HL-60 (cell line): ENCODE results near the gene CACNA1C.

ENCODE experiments used
- DNase-seq, 2 experiments: peaks; one replicate each; pipeline ENCODE4 v3.0.0-alpha.2; 2010 to 2020; ENCODE audit warnings: low read depth in 1 of 2, low spot score in 1 of 2
- H3K27ac ChIP-seq: fragments of 250-450 bp; sonication (Bioruptor Pico); replicated peaks from 2 replicates; pipeline ENCODE4 v1.5.1; 2020; ENCODE audit warnings: mild to moderate bottlenecking, moderate library complexity
- H3K27me3 ChIP-seq: fragments of 250-450 bp; sonication (Bioruptor Pico); 2 replicates; pipeline ENCODE4 v1.5.1; 2021; ENCODE audit warnings: mild to moderate bottlenecking, moderate library complexity; ENCODE audit not compliant: insufficient read depth, poor library complexity, severe bottlenecking
- H3K4me3 ChIP-seq: replicated peaks from 2 replicates; pipeline ENCODE4 v1.5.1; 2011; ENCODE audit warnings: mild to moderate bottlenecking, control low read depth, low read length; ENCODE audit not compliant: insufficient read depth
- GABPA ChIP-seq: IDR thresholded peaks from 2 replicates; pipeline ENCODE4 v1.6.1; 2012; ENCODE audit warnings: low read depth
- POLR2AphosphoS5 ChIP-seq: IDR thresholded peaks from 2 replicates; pipeline ENCODE4 v1.6.1; 2012; ENCODE audit warnings: low read depth
- SPI1 ChIP-seq: IDR thresholded peaks from 2 replicates; pipeline ENCODE4 v1.6.1; 2012; ENCODE audit warnings: low read depth, mild to moderate bottlenecking, borderline replicate concordance
- TF ChIP-seq, protein P1 (sequence below): IDR thresholded peaks from one replicate; pipeline ENCODE4 v1.5.1; 2011; ENCODE audit warnings: low read length, control low read depth, inconsistent platforms; ENCODE audit not compliant: insufficient read depth
- TF ChIP-seq, protein P2 (sequence below): IDR thresholded peaks from 2 replicates; pipeline ENCODE4 v1.6.1; 2012; ENCODE audit warnings: low read depth; ENCODE audit not compliant: insufficient replicate concordance

The CACNA1C gene

DNA sequence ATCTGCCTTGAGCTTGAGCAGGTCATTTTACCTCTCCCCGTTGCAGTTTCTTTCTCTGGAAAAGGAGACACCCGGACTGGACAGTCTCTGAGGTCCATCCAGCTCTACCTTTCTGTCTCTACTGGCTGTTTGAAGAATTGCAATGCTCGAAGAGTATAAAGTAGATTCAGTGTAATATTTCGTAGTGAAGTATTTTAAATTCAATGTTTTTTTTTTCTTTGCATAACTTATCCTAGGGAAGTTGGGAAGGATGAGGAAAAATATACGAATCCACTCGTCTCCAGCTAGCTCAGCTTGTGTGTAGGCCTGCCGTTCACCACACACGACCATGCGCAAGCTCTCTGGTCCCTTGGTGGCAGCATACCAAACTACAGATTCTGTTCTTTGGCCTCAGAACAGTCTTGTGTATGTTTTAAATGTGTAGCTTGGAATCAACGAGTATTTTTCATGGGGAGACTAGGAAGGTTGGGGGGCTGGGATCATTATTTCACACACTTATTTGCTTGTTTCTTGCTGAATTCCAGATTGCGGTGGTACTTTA, 307.9 kb downstream of the CACNA1C start:
- H3K27ac ChIP-seq, result peak overlapping the region; percentile 60
- no peak overlapping the region for H3K4me3 ChIP-seq
- TF ChIP-seq SPI1 (no peak), POLR2AphosphoS5 (no peak), GABPA (no peak)
- TF ChIP-seq, protein P1, sequence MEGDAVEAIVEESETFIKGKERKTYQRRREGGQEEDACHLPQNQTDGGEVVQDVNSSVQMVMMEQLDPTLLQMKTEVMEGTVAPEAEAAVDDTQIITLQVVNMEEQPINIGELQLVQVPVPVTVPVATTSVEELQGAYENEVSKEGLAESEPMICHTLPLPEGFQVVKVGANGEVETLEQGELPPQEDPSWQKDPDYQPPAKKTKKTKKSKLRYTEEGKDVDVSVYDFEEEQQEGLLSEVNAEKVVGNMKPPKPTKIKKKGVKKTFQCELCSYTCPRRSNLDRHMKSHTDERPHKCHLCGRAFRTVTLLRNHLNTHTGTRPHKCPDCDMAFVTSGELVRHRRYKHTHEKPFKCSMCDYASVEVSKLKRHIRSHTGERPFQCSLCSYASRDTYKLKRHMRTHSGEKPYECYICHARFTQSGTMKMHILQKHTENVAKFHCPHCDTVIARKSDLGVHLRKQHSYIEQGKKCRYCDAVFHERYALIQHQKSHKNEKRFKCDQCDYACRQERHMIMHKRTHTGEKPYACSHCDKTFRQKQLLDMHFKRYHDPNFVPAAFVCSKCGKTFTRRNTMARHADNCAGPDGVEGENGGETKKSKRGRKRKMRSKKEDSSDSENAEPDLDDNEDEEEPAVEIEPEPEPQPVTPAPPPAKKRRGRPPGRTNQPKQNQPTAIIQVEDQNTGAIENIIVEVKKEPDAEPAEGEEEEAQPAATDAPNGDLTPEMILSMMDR, result no peak
- TF ChIP-seq, protein P2, sequence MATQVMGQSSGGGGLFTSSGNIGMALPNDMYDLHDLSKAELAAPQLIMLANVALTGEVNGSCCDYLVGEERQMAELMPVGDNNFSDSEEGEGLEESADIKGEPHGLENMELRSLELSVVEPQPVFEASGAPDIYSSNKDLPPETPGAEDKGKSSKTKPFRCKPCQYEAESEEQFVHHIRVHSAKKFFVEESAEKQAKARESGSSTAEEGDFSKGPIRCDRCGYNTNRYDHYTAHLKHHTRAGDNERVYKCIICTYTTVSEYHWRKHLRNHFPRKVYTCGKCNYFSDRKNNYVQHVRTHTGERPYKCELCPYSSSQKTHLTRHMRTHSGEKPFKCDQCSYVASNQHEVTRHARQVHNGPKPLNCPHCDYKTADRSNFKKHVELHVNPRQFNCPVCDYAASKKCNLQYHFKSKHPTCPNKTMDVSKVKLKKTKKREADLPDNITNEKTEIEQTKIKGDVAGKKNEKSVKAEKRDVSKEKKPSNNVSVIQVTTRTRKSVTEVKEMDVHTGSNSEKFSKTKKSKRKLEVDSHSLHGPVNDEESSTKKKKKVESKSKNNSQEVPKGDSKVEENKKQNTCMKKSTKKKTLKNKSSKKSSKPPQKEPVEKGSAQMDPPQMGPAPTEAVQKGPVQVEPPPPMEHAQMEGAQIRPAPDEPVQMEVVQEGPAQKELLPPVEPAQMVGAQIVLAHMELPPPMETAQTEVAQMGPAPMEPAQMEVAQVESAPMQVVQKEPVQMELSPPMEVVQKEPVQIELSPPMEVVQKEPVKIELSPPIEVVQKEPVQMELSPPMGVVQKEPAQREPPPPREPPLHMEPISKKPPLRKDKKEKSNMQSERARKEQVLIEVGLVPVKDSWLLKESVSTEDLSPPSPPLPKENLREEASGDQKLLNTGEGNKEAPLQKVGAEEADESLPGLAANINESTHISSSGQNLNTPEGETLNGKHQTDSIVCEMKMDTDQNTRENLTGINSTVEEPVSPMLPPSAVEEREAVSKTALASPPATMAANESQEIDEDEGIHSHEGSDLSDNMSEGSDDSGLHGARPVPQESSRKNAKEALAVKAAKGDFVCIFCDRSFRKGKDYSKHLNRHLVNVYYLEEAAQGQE, result no peak
- no peaks in the 10 kb centered on the region for H3K27me3 ChIP-seq
- DNase-seq, result no peak

DNA sequence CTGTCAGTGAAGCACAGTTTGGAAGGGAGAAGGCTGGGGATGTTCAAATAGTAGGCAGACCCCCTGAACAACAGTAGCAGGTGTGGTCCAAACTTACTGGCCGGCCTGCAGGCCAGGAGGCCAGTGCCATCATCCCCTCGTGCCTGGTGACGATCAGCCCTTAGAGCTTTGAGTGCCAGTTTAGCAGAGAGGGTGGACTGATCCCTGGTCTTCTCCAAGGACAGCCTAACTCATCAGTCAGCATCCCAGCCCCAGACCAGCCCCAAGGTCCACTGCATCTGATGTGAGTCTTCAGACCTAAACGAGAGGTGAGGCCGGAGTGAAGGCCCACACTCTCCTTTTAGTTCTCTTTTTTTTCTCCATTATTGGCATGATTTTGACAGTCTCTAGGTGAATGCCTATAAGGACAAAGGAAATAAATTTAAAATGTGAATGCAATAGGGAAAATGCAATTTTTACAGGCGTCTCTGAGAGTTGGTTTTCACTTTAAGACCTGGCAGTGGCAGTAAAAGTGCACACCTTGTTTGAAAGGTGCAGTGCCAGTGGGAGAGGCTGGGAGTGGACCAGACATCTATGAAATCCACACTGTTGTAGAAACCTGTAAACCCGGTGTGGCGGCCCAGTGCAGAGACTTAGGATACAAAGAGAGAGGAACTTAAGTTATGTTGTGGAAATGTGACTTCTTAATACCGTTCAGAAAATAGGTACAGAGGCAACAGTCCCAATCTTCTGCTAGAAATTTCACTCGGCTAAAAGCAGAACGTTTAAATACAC, 311.2 kb downstream of the CACNA1C start:
- Histone ChIP-seq H3K4me3 (no peak overlapping the region), H3K27ac (peak overlapping the region; percentile 87), H3K27me3 (no peaks in the 10 kb centered on the region)
- no peak for DNase-seq
- TF ChIP-seq, protein P2, result no peak
- TF ChIP-seq GABPA, result no peak

DNA sequence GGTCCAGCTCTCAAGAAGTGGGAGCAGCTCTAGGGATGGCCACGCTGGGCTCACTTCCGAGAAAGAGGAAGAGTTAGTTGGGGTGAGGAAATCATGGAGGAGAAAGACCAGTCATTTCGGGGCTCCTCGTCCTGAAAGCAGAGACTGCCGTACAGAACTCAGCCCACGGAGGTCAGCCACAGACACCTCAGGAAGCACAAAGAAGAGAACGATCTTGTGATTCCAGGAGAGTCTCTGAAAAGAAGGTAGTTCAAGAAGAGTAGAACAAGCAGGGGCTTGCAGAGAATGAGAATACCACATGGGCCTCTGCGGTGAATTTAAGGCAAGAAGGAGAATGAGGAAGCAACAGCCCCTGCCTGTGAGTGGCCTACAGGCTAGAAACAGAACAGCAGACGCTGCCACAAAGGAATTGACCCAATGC, 311.9 kb downstream of the CACNA1C start:
- DNase-seq, result peak; percentile 32 to 90
- H3K4me3 ChIP-seq, result no peak overlapping the region
- H3K27me3 ChIP-seq, result no peaks in the 10 kb centered on the region
- peak overlapping the region; percentile 87 for H3K27ac ChIP-seq
- TF ChIP-seq, protein P1, result peak; percentile 24
- TF ChIP-seq SPI1, result peak; percentile 83
- TF ChIP-seq, protein P2, result no peak
- peak; percentile 73 for TF ChIP-seq POLR2AphosphoS5
- TF ChIP-seq GABPA, result no peak
